Activated B cell treated with CpG ODN at 0.5 μM for 24 hours (primary cell): ENCODE data around the gene FHIP2A. TPM values are rescaled to one million over a fixed set of nuclear protein-coding genes. Genes with fewer than 3 reads are reported as not detected.
A peak's percentile ranks its signal among the peaks of the same experiment; 100 is the strongest.
"Not testable (repeated sequence)": the region's sequence is repeated elsewhere in the genome, so short reads cannot be mapped to it uniquely, and the experiment has no call there.

Experiments used
- ATAC-seq: fragments of 200-7000 bp; cut with Tn5 transposase; one replicate; pipeline ENCODE4 v1.10.0; 2021; ENCODE audit warnings: low read depth, mild to moderate bottlenecking, moderate library complexity
- CTCF ChIA-PET: fragments of 350-600 bp; sonication (Branson Sonifier 250); formaldehyde crosslinking; loops from one replicate; lab custom pipeline; 2021; ENCODE audit warnings: antibody characterized with exemption; lab: Charles Lee
- POLR2A ChIA-PET: fragments of 350-600 bp; sonication (Branson Sonifier 250); formaldehyde crosslinking; loops from one replicate; lab custom pipeline; 2021; ENCODE audit warnings: antibody characterized with exemption; lab: Charles Lee
- DNase-seq: peaks from one replicate; pipeline ENCODE4 v3.0.0; 2022
- H3K27ac Mint-ChIP-seq: one replicate; pipeline ENCODE4 v1.8.0; 2020; ENCODE audit warnings: mixed read lengths
- H3K27me3 Mint-ChIP-seq: one replicate; pipeline ENCODE4 v1.8.0; 2021; ENCODE audit warnings: mixed read lengths
- H3K36me3 Mint-ChIP-seq: one replicate; pipeline ENCODE4 v1.8.0; 2021; ENCODE audit warnings: low read depth, mixed read lengths
- H3K4me1 Mint-ChIP-seq: one replicate; pipeline ENCODE4 v1.8.0; 2021; ENCODE audit warnings: mixed read lengths
- H3K4me3 Mint-ChIP-seq: one replicate; pipeline ENCODE4 v1.8.0; 2020; ENCODE audit warnings: mild to moderate bottlenecking, mixed read lengths
- H3K9me3 Mint-ChIP-seq: one replicate; pipeline ENCODE4 v1.8.0; 2020; ENCODE audit warnings: mixed read lengths
- CTCF ChIP-seq: fragments of 200-600 bp; IDR thresholded peaks from one replicate; pipeline ENCODE4 v1.8.0; 2022; ENCODE audit warnings: antibody characterized with exemption, mild to moderate bottlenecking
- intact Hi-C: fragments of 100-400 bp; cut with micrococcal nuclease; formaldehyde crosslinking; loops from one replicate; pipeline ENCODE4 v1.15.1; 2024
- total RNA-seq: library from RNA; stranded (reverse); gene quantifications from 2 replicates; pipeline ENCODE4 v1.2.3, GENCODE V29; 2022

FHIP2A gene
- total RNA-seq, 1 donor from 2014 or later: 20.2 TPM

GRCh38 chr10:114779803-114780576 lies 41.6 kb upstream of the FHIP2A start:
- no peak overlapping the region for H3K27ac Mint-ChIP-seq
- ATAC-seq (no peak), DNase-seq (no peak)
- ChIA-PET CTCF (no interaction called here), POLR2A (no interaction called here)
- H3K4me1 Mint-ChIP-seq: no peaks in the 10 kb centered on the region
- intact Hi-C loops: no loop called here
- no peaks in the 10 kb centered on the region for H3K27me3 Mint-ChIP-seq
- H3K9me3 Mint-ChIP-seq: no peaks in the 10 kb centered on the region
- no peak for TF ChIP-seq CTCF
- H3K4me3 Mint-ChIP-seq: no peak overlapping the region
- H3K36me3 Mint-ChIP-seq: no peaks in the 10 kb centered on the region

GRCh38 chr10:114780577-114781184 lies 40.9 kb upstream of the FHIP2A start:
- no peak for TF ChIP-seq CTCF
- CTCF ChIA-PET: no interaction called here
- Mint-ChIP-seq H3K4me1 (no peaks in the 10 kb centered on the region), H3K4me3 (no peak overlapping the region), H3K9me3 (no peaks in the 10 kb centered on the region), H3K27me3 (no peaks in the 10 kb centered on the region), H3K36me3 (no peaks in the 10 kb centered on the region), H3K27ac (no peak overlapping the region)
- intact Hi-C loops: no loop called here
- no peak for DNase-seq
- POLR2A ChIA-PET: no interaction called here
- no peak for ATAC-seq

- no peak for TF ChIP-seq CTCF
- Mint-ChIP-seq H3K4me1 (no peaks in the 10 kb centered on the region), H3K4me3 (no peak overlapping the region), H3K27ac (no peak overlapping the region), H3K9me3 (no peaks in the 10 kb centered on the region), H3K36me3 (no peaks in the 10 kb centered on the region), H3K27me3 (no peaks in the 10 kb centered on the region)
- no peak for DNase-seq
- CTCF ChIA-PET: interaction anchor here (2.4 kb wide), 1 partner anchor 479 kb away, joined by 15 read pairs; no protein-coding TSS in a partner anchor
- intact Hi-C loops: no loop called here
- no peak for ATAC-seq
- POLR2A ChIA-PET: no interaction called here
Observed at GRCh38 chr10:114782666-114783065, 38.9 kb upstream of the FHIP2A start.

GRCh38 chr10:114783686-114784085 lies 37.9 kb upstream of the FHIP2A start:
- Mint-ChIP-seq H3K4me1 (no peaks in the 10 kb centered on the region), H3K27me3 (no peaks in the 10 kb centered on the region), H3K9me3 (no peaks in the 10 kb centered on the region), H3K4me3 (no peak overlapping the region), H3K36me3 (no peaks in the 10 kb centered on the region), H3K27ac (no peak overlapping the region)
- POLR2A ChIA-PET: no interaction called here
- CTCF ChIA-PET: interaction anchor here (2.4 kb wide), 1 partner anchor 480 kb away, joined by 15 read pairs; no protein-coding TSS in a partner anchor
- DNase-seq (no peak), ATAC-seq (no peak)
- TF ChIP-seq CTCF: no peak
- intact Hi-C loops: no loop called here

- H3K9me3 Mint-ChIP-seq, H3K36me3 Mint-ChIP-seq, H3K4me3 Mint-ChIP-seq, H3K4me1 Mint-ChIP-seq, DNase-seq, H3K27ac Mint-ChIP-seq, POLR2A ChIA-PET, H3K27me3 Mint-ChIP-seq: not testable (repeated sequence)
- ATAC-seq: peak; percentile 50
- peak; percentile 61 for TF ChIP-seq CTCF
- CTCF ChIA-PET: interaction anchor here (0.8 to 2.8 kb wide), 13 partner anchors 10 to 983 kb away, joined by 3 to 45 read pairs (median 4); partner anchors contain the start of gene FHIP2A
- intact Hi-C loops: loop anchor here (1.0 to 5.0 kb wide), 5 partner anchors 35 to 989 kb away; partner anchors contain the start of gene FHIP2A
Observed at GRCh38 chr10:114786492-114786891, 35.1 kb upstream of the FHIP2A start.

- H3K4me1 Mint-ChIP-seq, H3K27ac Mint-ChIP-seq, DNase-seq, H3K9me3 Mint-ChIP-seq, H3K27me3 Mint-ChIP-seq, POLR2A ChIA-PET, ATAC-seq, H3K4me3 Mint-ChIP-seq, H3K36me3 Mint-ChIP-seq: not testable (repeated sequence)
- intact Hi-C loops: loop anchor here (5.0 kb wide), 1 partner anchor 990 kb away; no protein-coding TSS in a partner anchor
- CTCF ChIA-PET: interaction anchor here (2.8 kb wide), 1 partner anchor 316 kb away, joined by 25 read pairs; no protein-coding TSS in a partner anchor
Observed at GRCh38 chr10:114787131-114787530, 34.4 kb upstream of the FHIP2A start.
